Suppressor macrophage treated with lipopolysaccharide for 4 hours (primary cell): ENCODE data around the gene NLE1.
"Not testable (repeated sequence)": the region's sequence is repeated elsewhere in the genome, so short reads cannot be mapped to it uniquely, and the experiment has no call there.

Source experiments
- DNase-seq: peaks from one replicate; pipeline ENCODE4 v3.0.0-alpha.2; 2020

NLE1 gene

DNA sequence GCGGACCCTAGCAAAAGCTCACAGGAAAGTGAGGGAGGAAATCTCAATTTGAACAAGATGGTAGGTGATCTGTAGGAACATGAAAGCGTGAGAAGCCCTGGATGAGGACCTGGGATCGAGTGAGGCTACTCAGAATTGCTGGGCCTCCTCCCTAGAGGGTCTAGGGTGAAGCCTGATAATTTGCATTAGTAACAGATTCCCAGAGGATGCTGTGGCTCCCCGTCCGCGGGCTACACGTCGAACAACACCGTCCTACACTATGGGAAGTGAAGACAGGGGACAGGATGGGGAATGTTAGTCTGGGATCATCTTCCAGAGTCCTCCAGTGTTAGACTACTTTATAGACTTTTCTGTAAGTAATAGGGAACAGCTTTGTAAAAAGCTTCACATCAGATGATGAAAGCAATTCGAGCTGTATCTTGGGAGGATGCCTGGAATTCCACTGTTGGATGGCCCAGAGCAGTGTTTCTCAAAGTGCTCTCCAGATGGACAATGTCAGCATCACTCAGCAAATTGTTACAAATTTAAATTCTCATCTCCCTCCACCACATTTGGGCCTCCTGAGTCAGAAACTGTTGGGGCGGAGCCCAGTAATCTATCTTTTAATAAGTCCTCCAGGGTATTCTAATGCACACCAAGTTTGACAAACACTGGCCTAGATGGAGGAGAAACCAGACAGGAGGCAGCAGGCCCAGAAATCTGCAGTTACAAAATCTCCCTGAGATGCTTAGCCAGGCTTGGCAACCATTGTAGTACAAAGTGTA is 14.2 kb downstream of the NLE1 start:
- DNase-seq: no peak

DNA sequence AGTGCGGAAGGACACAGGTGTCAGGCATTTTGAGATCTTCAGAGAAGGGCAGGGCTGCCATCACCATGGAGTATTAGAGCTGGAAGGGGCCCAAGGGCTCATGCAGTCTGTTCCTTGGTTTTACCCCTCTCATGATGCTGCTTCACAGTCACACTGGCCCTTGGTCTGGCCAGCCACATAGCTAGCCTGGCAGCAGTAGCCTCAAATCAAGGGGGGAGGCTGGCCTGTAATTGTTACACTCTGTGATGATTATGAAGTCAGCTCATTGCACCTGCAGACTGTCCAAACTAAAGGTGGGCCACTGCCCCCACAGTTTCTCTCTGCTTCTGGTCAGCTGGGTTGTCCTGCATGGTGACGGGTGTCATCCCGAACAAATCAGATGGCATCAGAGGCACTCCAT is 20.8 kb downstream of the NLE1 start, which contains the start of gene FNDC8:
Gene FNDC8, plus strand, starts transcription at position 301 of the 400 bp plus-strand sequence. Its CDS starts 79 bp downstream, at position 380.
- DNase-seq: no peak

DNA sequence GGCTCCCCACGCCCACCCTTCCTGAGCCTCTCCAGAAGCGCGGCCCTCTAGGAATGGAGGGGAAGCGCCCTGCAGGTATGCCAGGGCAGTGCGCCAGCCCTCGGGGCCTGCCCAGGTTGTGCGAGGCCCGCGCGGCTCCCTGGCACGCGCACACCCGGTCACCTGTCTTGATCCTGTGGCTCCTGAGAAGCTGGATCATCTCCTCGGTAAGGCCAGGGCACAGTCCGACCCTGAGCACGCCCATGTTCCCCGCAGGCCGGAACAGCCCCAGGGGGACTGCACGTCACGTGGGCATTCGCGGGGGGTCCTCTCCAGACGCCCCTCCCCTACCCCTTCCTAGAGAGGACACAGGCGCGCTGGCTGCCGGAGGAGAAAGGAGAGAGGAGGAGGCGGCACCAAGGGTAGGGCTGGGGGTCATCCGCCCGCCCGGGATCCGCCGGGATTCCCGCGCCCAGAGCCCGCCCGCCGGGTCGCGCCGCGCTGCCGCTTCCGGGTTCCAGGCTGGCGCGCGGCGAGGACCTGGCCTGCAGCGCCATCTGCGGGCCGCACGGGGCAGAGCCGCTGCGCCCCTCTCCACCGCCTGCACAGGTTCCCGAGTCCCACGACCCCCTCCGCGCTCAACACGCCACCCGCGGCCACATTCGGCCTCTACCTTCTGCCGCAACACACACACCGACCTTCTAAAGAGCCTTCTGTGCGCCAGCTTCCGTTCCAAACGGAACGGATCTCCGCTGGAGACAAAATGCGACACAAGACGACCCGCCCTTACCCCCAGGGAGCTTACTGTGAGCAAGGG is 22.5 kb downstream of the NLE1 start, which contains the start of gene RAD51D:
Gene RAD51D, minus strand, starts transcription at position 491 of the 796 bp plus-strand sequence. Its CDS starts 247 bp downstream, at position 244.
- peak; percentile 86 for DNase-seq

DNA sequence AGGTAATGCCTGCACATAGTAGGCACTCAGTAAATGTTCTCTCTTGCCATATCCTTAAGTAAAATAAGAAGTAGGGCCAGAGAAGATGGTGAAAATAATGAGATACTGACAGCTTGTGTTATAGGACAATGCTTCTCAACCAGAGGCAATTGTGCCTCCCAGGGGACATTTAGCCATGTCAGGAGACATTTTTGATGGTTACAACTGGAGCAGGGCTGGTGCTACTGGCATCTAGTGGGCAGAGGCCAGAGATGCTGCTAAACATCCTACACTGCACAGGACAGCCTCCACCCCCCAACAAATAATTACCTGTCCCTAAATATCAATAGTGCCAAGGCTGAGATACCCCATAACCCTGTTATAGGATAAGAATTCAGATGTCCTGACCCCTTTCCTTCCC is 24.1 kb downstream of the NLE1 start:
- peak; percentile 28 for DNase-seq

DNA sequence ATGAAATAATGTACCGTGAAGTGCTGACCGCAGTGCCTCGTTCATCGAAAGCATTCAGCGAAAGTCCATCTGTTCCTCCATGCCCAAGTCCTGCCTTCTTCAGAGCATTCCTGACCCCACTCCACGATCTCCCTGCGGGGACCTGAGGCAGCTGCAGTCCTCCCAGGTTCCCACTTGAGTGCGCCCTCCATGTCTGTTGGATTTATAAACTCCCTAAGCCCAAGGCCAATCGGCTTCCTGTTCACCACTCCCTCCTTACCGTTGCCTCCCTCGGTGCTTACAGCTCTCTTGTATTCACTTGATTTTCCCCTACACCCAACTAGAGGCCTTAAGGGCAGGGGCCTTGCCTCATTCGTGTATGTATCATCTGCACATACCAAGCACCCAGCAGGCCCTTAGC is 25.3 kb downstream of the NLE1 start:
- no peak for DNase-seq

DNA sequence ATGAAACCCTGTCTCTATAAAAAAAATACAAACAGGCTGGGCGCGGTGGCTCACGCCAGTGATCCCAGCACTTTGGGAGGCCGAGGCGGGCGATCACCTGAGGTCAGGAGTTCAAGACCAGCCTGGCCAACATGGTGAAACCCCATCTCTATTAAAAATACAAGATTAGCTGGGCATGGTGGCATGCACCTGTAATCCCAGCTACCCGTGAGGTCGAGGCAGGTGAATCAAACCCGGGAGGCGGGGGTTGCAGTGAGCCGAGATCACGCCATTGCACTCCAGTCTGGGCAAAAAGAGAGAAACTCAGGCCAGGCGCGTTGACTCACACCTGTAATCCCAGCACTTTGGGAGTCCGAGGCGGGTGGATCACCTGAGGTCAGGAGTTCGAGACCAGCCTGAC is 31.3 kb downstream of the NLE1 start:
- DNase-seq: not testable (repeated sequence)

DNA sequence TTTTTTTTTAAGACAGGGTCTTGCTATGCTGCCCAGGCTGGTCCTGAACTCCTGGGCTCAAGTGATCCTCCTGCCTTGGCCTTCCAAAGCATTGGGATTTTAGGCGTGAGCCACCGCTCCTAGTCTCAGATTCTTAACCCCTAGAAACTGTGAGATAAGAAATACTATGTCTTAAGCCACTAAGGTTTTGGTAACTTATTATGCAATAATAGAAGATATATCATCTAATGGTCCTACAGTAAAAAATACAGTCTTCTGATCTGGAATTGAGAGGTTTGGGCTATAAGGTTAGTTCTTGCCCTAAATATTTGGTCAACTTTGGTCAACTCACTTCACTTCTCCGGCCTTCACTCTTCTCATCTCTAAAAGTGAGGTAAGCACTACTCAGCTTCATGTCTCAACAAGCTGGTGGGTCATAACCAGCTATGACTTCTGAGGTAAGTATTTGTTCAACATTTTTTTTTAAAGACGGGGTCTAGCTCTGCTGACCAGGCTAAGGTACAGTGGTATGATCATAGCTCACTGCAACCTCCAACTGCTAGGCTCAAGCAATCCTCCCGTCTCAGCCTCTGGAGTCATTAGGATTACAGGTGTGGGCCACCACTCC is 37.2 kb downstream of the NLE1 start:
- DNase-seq: no peak

DNA sequence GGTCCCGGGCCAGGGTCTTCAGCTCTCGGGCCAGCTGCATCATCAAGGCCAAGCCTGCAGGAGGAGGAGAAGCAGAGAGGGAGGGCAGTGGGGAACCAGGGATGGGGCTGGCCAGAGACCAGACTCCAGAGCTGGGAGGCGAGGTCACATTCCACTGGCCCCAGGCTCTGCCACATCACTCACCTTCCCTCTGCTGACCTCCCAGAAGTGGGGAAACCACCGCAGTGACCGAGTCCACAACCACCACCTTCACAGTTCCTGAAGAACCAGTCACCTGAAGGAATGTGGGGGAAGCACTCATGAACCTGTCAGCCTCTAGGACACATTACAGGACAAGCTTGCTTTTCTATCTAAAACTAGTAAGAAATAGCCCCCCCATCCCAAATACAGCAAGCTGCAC is 38.8 kb downstream of the NLE1 start:
- DNase-seq: no peak

DNA sequence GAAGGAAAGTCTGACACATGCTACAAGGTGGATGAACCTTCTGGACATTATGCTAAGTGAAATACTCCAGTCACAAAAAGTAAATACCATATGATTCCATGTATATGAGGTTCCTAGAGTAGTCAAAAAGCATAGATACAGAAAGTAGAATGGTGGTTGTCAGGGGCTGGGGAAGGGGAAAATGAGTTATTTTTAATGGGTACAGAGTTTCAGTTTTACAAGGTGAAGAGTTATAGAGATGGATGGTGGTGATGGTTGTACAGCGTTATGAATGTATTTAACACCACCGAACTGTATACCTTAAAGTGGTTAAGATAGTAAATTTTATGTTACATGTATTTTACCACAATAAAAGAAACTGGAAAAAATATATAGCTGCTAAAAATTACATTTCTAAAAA is 40.4 kb downstream of the NLE1 start:
- no peak for DNase-seq

DNA sequence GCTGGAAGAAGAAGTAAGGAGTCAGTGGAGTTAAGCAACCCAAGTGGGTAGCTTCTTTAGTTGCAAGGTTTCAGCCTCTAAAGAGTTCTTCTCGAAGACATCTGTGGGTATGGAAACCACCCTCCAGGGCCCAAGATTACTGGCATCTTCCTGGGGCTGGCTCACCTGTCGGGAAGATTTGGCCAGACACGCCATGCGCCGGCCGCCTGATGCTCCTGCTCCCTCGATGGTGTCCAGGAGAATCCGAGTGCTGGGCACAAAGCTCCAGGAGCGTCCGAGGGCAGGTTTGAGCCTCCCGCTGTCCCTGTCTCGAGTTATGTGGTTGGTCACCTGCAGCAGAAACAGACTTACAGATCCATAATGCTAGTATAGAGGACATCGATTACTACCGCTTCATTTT is 41.1 kb downstream of the NLE1 start:
- no peak for DNase-seq

DNA sequence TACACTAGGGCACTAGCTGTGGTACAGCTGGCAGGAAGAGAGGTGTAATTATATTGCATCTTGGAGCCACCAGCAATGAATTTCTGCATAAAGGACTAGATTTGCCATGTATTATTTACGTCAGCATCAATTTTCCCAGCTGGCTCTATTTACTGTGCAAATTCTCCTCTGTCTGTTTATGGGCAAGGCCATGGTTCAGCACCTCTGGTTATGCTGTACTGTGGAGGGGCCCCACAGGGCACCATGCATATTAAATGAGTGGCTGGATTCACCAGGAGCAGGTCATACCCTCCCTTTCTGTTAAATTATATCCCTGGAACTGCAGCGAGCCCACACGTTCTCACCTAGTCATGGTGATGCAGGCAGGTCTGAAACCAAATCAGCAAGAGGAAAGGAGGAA is 42.2 kb downstream of the NLE1 start:
- DNase-seq: no peak

DNA sequence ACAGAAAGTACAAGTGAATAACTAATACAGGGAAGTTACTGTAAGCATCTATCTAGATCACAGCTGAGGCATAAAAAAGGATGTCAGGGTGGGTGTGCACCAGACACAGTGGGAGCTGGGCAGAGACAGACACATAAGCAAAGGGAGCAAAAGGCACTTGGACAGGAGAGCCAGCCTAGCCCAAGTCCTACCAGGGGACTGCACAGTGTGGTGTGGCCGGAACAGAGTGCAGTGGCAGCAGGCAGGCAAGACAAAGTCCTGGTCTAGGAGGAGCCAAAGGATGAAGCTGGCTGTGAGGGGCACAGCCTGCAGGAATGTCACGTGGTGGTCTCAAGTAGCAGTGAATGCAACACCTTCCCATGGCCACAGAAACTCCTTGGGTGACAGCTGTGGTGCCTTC is 44.3 kb downstream of the NLE1 start:
- no peak for DNase-seq

DNA sequence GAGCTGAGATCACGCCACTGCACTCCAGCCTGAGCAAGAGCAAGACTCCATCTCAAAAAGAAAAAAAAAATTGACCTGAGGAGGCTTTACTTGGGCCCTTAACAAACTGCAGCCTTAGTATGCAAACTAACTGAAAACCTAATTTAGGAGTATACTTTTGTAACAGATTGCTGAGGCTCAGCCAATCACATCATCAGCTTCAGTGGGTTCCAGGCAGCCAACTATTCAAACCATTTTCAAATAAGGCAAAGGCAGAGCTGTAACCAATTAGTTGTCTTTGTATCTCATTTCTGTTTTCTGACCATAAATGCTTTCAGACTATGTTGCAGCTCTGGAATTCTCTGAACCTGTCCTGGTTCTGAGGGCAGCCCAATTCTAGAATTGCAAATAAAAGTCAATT is 46.4 kb downstream of the NLE1 start:
- no peak for DNase-seq

DNA sequence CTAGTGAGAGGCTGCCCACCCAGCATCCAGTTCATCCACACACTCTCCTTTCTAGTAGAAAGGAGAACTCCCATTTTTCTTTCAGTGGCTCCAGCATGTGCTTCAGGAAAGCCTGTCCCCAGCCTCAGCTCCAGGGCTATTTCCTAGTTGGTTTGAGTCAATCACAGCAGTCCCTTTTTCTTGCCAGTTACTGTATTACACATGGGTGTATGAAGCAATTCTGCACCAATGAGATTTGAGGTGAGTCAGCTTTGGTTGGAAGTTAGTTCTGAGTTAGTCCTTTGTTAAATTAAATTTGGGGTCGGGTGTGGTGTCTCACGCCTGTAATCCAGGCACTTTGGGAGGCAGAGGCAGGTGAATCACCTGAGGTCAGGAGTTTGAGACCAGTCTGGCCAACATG is 47.2 kb downstream of the NLE1 start:
- DNase-seq: peak; percentile 73

DNA sequence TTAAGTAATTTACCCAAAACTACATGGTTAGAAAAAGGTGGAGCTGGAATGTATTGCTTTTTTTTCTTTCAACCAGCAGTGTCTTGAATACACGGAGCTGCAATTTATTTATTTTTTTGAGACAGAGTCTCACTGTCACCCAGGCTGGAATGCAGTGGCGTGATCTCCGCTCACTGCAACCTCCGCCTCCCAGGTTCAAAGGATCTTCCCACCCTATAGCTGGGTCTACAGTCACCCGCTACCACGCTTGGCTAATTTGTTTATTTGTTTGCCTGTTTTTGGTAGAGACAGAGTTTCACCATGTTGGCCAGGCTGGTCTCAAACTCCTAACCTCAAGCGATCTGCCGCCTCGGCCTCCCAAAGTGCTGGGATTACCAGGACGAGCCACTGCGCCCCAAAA is 51.4 kb downstream of the NLE1 start:
- not testable (repeated sequence) for DNase-seq

DNA sequence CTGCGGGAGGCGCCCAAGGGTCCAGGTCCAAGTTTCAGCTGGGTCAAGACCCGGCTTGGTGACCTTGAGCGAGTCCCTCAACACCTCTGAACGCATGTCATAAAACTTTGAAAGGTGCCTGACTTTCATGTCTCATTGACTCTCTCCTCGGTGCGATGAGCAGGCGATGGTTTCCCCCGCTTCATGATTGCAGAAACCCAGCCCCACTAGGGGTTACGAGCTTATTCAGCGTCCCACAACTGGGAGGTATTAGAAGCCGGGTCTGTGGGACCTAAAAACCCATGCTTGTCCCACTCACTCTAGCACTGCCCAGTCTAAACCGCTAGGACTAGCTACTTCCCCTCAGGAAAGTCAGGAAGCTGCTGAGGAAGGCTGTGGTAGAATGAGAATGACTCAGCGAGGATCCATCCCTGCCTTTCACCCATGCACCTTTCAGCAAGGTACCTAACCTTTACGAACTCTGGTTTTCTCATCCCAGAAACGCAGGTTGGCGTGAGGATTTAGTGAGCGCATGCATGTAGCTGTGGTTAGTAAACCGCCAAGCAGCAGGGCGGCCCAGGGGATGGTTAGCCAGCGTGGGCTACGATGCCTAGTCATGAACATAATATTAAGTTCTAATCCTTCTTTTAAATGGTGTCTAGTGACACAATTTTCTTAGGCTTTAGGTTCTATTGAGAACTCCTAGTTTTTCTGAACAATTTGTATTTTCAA is 52.4 kb downstream of the NLE1 start:
- peak; percentile 59 for DNase-seq

DNA sequence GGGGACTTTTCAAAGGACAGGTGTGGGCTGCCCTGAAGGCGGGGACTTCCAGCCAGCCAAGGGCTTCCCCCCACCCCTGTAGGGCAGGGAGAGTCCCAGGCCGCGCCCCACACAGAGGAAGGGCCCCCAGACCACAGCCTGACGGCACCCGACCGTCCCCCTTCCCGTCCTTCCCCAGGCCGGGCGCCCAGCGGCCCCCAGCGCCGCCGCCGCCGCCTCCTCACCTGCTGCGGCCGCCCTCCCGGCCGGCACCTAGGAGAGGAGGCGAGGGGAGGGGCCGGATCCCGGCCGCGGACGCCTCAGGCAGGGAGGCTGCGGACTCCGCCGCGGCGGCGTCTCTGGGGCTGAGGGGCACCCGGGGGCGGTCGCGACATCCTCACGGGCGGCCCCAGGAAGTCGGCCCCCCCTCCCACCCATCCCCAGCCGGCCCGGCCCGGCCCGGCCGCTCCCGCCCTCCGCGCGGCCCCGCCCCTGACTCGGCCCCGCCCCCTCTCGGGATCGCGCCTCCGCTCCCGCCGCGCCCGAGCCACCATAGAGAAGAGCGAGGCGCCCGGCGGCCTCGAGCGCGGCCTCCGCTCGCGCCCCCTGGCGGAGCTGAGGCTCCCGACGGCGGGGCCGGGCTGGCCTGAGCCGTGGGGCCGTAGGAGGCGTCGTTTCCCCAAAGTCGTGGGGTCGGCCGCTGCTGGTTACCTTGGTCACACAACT is 53.1 kb downstream of the NLE1 start:
- peak; percentile 95 for DNase-seq

DNA sequence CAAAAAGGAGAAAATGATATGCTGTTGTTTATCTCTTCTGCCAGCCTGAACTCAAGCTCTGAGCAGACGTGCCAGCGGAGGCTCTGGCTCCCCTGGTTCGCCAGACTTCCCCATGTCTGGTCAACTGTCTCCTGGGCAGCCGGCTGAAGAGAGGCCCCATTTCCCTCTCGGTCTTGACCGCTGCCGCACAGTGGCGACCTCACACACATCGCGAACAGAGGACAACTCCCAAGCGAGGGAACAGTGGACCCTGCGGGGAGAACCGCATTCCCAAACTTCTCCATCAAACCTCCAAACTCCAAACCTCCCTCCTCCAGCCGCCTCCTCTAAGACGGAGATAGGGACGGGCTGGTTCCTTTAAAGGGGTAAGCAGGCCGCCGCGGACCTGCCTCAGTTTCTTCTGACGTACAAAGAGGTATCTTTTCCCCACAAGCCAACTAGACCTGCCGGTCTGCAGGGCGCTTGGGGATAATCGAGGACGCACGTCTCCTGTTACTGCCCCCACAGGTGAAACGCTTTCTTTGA is 53.7 kb downstream of the NLE1 start:
- DNase-seq: peak; percentile 59

DNA sequence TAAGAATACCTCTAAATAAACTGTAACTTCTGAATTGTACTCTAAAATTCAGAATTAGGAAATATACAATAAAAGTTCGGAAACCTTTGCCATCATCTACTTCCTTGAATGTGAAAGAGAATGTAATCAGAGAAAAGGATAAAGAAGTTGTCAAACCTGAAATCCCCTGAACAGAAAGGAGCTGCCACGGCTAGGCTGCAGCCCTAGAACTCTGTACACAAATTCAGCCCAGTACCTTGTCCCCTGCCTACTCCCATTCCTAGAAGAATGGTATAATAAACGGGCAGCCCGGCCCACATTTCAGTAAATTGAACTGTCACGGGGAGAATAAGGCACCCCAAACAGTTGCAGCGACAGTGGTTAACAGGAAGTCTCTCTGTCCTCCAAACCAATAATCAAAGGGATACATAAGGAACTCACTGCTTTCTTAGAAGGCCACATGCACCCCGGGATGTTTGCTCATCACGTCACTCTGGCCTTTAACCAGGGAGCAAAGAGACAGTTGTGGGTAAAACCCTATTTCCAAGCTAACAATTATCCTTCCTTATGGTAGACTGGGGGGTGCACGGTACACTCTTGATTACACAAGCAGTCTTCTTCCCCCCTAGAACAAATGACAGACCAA is 54.3 kb downstream of the NLE1 start:
- peak; percentile 50 for DNase-seq

DNA sequence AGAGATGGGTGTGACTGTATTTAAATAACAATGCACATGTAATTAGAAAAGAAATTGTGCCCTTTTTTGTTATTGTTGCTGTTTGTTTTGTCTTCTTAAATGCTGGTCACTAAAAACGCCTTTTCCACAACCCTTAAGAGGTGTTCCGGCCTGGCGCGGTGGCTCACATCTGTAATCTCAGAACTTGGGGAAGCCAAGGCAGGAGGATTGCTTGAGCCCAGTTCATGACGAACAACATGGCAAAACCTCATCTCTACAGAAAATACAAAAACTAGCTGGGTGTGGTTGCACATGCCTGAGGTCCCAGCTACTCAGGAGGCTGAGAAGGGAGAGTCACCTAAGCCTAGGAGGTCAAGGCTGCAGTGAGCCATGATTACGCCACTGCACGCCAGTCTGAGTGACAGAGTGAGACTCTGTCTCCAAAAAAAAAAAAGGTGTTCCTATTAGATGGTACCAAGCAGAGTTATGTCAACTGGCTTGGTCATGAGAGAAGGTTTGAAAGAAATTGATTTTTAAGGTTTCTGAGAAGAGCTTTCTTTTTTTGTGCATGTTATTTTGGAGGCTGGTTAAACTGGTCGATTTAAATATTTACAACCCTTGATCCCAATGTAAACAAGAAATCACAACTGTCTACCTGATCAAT is 55.1 kb downstream of the NLE1 start:
- no peak for DNase-seq

DNA sequence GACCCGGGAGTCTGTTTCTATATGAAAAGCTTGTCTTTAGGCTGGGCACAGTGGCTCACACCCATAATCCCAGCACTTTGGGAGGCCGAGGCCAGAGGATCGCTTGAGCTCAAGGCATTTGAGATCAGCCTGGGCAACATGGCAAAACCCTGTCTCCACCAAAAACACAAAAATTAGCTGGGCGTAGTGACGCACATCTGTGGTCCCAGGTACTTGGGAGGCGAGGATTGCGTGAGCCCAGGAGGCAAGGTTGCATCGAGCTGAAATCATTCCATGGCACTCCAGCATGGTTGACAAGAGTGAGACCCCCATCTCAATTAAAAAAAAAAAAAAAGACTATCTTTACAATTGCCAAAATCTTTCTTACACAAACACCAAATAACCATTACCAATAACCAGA is 55.9 kb downstream of the NLE1 start:
- DNase-seq: no peak
